NT2/D1 (cell line): ENCODE measurements around the gene ZDHHC18.

ENCODE experiments used
- SUZ12 ChIP-seq: IDR thresholded peaks from 2 replicates; pipeline ENCODE4 v1.6.1; 2011; ENCODE audit not compliant: insufficient read length, insufficient read depth; ENCODE audit errors: extremely low read depth
- YY1 ChIP-seq: IDR thresholded peaks from 2 replicates; pipeline ENCODE4 v1.6.1; 2011; ENCODE audit not compliant: insufficient read length, insufficient read depth

- no peak for TF ChIP-seq YY1
- TF ChIP-seq SUZ12 = no peak
Measured at GRCh38 chr1:26874896-26875295, 48.4 kb downstream of the ZDHHC18 start.
